DMS153 treated with DMSO at 0.1 percent for 48 hours (cell line): ENCODE data around the gene HSPB1.
"Not testable (repeated sequence)": the region's sequence is repeated elsewhere in the genome, so short reads cannot be mapped to it uniquely, and the experiment has no call there.

Experiments
- DNase-seq: peaks from one replicate; lab custom pipeline; 2025; ENCODE audit not compliant: unreplicated experiment; lab: John Stamatoyannopoulos, UW

Gene HSPB1

GRCh38 chr7:76281006-76281705 lies 21.3 kb upstream of the HSPB1 start:
- DNase-seq = no peak

GRCh38 chr7:76281706-76282343 lies 20.6 kb upstream of the HSPB1 start:
- no peak for DNase-seq

GRCh38 chr7:76282344-76283253 lies 19.9 kb upstream of the HSPB1 start:
- no peak for DNase-seq

- DNase-seq = no peak
Observed at GRCh38 chr7:76283254-76284159, 19.0 kb upstream of the HSPB1 start.

GRCh38 chr7:76285604-76286374 lies 16.7 kb upstream of the HSPB1 start:
- no peak for DNase-seq

- DNase-seq = no peak
Observed at GRCh38 chr7:76286842-76287403, 15.6 kb upstream of the HSPB1 start.

GRCh38 chr7:76290847-76291350 lies 11.6 kb upstream of the HSPB1 start:
- not testable (repeated sequence) for DNase-seq

GRCh38 chr7:76291351-76292212 lies 10.9 kb upstream of the HSPB1 start:
- peak; percentile 76 for DNase-seq

GRCh38 chr7:76292213-76292573 lies 10.3 kb upstream of the HSPB1 start:
- no peak for DNase-seq

- DNase-seq = not testable (repeated sequence)
Observed at GRCh38 chr7:76292911-76293310, 9.6 kb upstream of the HSPB1 start.

- no peak for DNase-seq
Observed at GRCh38 chr7:76293407-76293901, 9.0 kb upstream of the HSPB1 start.

GRCh38 chr7:76294344-76295024 lies 8.0 kb upstream of the HSPB1 start:
- peak; percentile 92 for DNase-seq

- DNase-seq = no peak
Observed at GRCh38 chr7:76296743-76297740, 5.4 kb upstream of the HSPB1 start.

- DNase-seq = no peak
Observed at GRCh38 chr7:76300166-76300731, 2.2 kb upstream of the HSPB1 start.

GRCh38 chr7:76301000-76301399 lies 1.5 kb upstream of the HSPB1 start:
- no peak for DNase-seq
